ENCODE results near the gene ZRANB1.

DNA sequence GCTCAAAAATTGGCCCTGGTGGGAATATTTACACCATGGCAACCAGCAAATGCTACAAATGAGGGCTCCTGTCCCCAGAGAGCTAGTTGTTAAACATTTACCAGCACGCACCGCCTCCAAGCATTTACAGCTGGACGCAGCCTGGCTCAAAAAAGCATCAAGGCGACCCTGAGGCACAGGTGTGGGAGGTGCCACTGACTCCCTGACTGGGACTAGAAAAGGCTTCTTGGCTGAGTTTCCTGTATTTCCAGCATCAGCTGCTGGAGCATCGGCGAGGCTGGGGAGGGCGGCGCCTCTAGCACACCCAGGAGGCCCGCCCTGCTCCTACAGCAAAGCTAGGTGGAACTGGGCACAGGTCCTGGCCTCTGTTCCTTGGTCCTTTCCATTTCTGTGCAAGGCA lies 43.5 kb upstream of the ZRANB1 start:
- TF ChIP-seq CTCF (conservative IDR thresholded peaks at IDR 0.05; ENCODE audit: low read depth, low read length) (no peak), EZH2 (IDR thresholded peaks at IDR 0.05; ENCODE audit: borderline replicate concordance, low read depth, low read length, poor library complexity, severe bottlenecking) (no peak)

All from A673 (cell line).